HepG2 (cell line): Measurements from ENCODE around the gene SLC34A3. TPM values are rescaled to one million over a fixed set of nuclear protein-coding genes. Genes with fewer than 3 reads are reported as not detected.
A peak's percentile ranks its signal among the peaks of the same experiment; 100 is the strongest.

Experiments
- ETS1 ChIP-seq: sonication (generic); formaldehyde crosslinking; IDR thresholded peaks from 2 replicates; pipeline ENCODE4 v1.4.0; 2020; ENCODE audit warnings: missing genetic modification reagents
- HIVEP1 ChIP-seq: sonication (generic); formaldehyde crosslinking; IDR thresholded peaks from 2 replicates; pipeline ENCODE4 v1.4.0; 2020; ENCODE audit warnings: mild to moderate bottlenecking, missing genetic modification reagents
- MTA3 ChIP-seq: sonication (generic); formaldehyde crosslinking; IDR thresholded peaks from 2 replicates; pipeline ENCODE4 v1.4.0; 2020; ENCODE audit warnings: missing genetic modification reagents
- MZF1 ChIP-seq: sonication (generic); formaldehyde crosslinking; IDR thresholded peaks from 2 replicates; pipeline ENCODE4 v1.8.1; 2023; ENCODE audit warnings: mild to moderate bottlenecking, missing genetic modification reagents, borderline replicate concordance
- PRDM15 ChIP-seq: sonication (generic); formaldehyde crosslinking; IDR thresholded peaks from 2 replicates; pipeline ENCODE4 v1.4.0; 2020; ENCODE audit warnings: missing genetic modification reagents
- SALL1 ChIP-seq: sonication (generic); formaldehyde crosslinking; IDR thresholded peaks from 2 replicates; pipeline ENCODE4 v1.8.0; 2022; ENCODE audit warnings: mild to moderate bottlenecking, missing genetic modification reagents
- SIN3B ChIP-seq: fragments of 150-350 bp; IDR thresholded peaks from 2 replicates; pipeline ENCODE4 v1.6.1; 2014; ENCODE audit warnings: low read length
- ZBTB33 ChIP-seq: sonication (generic); formaldehyde crosslinking; IDR thresholded peaks from 2 replicates; pipeline ENCODE4 v1.4.0; 2020; ENCODE audit warnings: missing genetic modification reagents
- ZC3H13 ChIP-seq: sonication (generic); formaldehyde crosslinking; IDR thresholded peaks from 2 replicates; pipeline ENCODE4 v1.8.1; 2023; ENCODE audit warnings: mild to moderate bottlenecking, missing genetic modification reagents, moderate library complexity
- ZFP62 ChIP-seq: sonication (generic); formaldehyde crosslinking; IDR thresholded peaks from 2 replicates; pipeline ENCODE4 v1.4.0; 2020; ENCODE audit warnings: missing genetic modification reagents
- ZNF253 ChIP-seq: sonication (generic); formaldehyde crosslinking; IDR thresholded peaks from 2 replicates; pipeline ENCODE4 v1.8.0; 2022; ENCODE audit warnings: mild to moderate bottlenecking, missing genetic modification reagents, borderline replicate concordance
- ZNF263 ChIP-seq: sonication (generic); formaldehyde crosslinking; IDR thresholded peaks from 2 replicates; pipeline ENCODE4 v1.4.0; 2020; ENCODE audit warnings: missing genetic modification reagents
- ZNF574 ChIP-seq: sonication (generic); formaldehyde crosslinking; IDR thresholded peaks from 2 replicates; pipeline ENCODE4 v1.4.0; 2020; ENCODE audit warnings: missing genetic modification reagents
- ZNF598 ChIP-seq: sonication (generic); formaldehyde crosslinking; IDR thresholded peaks from 2 replicates; pipeline ENCODE4 v1.5.1; 2020; ENCODE audit warnings: mild to moderate bottlenecking, missing genetic modification reagents, borderline replicate concordance
- ZNF629 ChIP-seq: sonication (generic); formaldehyde crosslinking; conservative IDR thresholded peaks from 2 replicates; pipeline ENCODE4 v1.5.0; 2020; ENCODE audit warnings: missing genetic modification reagents
- ZSCAN25 ChIP-seq: sonication (generic); formaldehyde crosslinking; IDR thresholded peaks from 2 replicates; pipeline ENCODE4 v1.8.0; 2022; ENCODE audit warnings: mild to moderate bottlenecking, missing genetic modification reagents
- ZSCAN5A ChIP-seq: sonication (generic); formaldehyde crosslinking; IDR thresholded peaks from 2 replicates; pipeline ENCODE4 v1.8.0; 2022; ENCODE audit warnings: mild to moderate bottlenecking, missing genetic modification reagents, borderline replicate concordance
- ZZZ3 ChIP-seq: sonication (generic); formaldehyde crosslinking; IDR thresholded peaks from 2 replicates; pipeline ENCODE4 v1.4.0; 2020; ENCODE audit warnings: missing genetic modification reagents, mild to moderate bottlenecking, borderline replicate concordance
- polyA plus RNA-seq, 8 experiments: library from polyadenylated mRNA; depleted of rRNA in 3 of 8; stranded (reverse) in 7 of 8; unstranded in 1 of 8; fragments of >200 nt; fragmentation: Illumina TruSeq in 4 of 8; extraction: Trizol in 4 of 8; gene quantifications; 2 replicates each; pipeline versions ENCODE4 v1.2.1 to v1.2.3, GENCODE V29; 2011 to 2016; ENCODE audit warnings: low read depth in 4 of 8, missing spikeins in 1 of 8, mixed read lengths in 1 of 8; ENCODE audit not compliant: insufficient read depth in 1 of 8
- total RNA-seq, 5 experiments: library from RNA; depleted of rRNA; stranded (reverse); fragments of >200 nt; fragmentation: Illumina TruSeq; extraction: Trizol; gene quantifications; 2 replicates each; pipeline ENCODE4 v1.2.3, GENCODE V29; 2016; ENCODE audit warnings: low read depth in 1 of 5

SLC34A3 gene
- total and polyA plus RNA-seq, 2 of the 13 experiments (the other 11 are each of a cell fraction or from before 2014, with no cell fraction given): 0.07 to 1.0 TPM

GRCh38 chr9:137188490-137189296, 42.0 kb upstream of the SLC34A3 start, which contains the start of the genes ANAPC2 and SSNA1 (continued):
- peak; percentile 89 for TF ChIP-seq SALL1 (CRISPR knock-in tag)
- peak; percentile 98 for TF ChIP-seq ZNF263 (CRISPR knock-in tag)
- peak; percentile 98 for TF ChIP-seq ZFP62 (CRISPR knock-in tag)
- peak; percentile 79 for TF ChIP-seq ZBTB33 (CRISPR knock-in tag)
- no peak for TF ChIP-seq ZNF253 (CRISPR knock-in tag)
- no peak for TF ChIP-seq ZNF598 (CRISPR knock-in tag)
- TF ChIP-seq MTA3 (CRISPR knock-in tag): no peak
- TF ChIP-seq ZNF629 (CRISPR knock-in tag): no peak
- peak; percentile 90; the same call in 1 of the 2 replicates for TF ChIP-seq ZZZ3
- TF ChIP-seq PRDM15 (CRISPR knock-in tag): peak; percentile 71
- peak; percentile 76 for TF ChIP-seq ZSCAN25
- no peak for TF ChIP-seq MZF1 (CRISPR knock-in tag)
- peak; percentile 95 for TF ChIP-seq ZNF574 (CRISPR knock-in tag)
- peak; percentile 100 for TF ChIP-seq SIN3B
- no peak for TF ChIP-seq ZSCAN5A (CRISPR knock-in tag)
- no peak for TF ChIP-seq HIVEP1 (CRISPR knock-in tag)
- peak; percentile 90 for TF ChIP-seq ZC3H13 (CRISPR knock-in tag)
- no peak for TF ChIP-seq ETS1
